WERI-Rb-1 (cell line): ENCODE data around the gene TNFRSF6B.

ENCODE experiments used
- DNase-seq: peaks from one replicate; pipeline ENCODE4 v3.0.0-alpha.2; 2020
- H3K27ac ChIP-seq: fragments of 250-450 bp; sonication (Bioruptor Pico); 2 replicates; pipeline ENCODE4 v1.5.1; 2020; ENCODE audit warnings: mild to moderate bottlenecking, moderate library complexity
- H3K27me3 ChIP-seq: fragments of 250-450 bp; sonication (Bioruptor Pico); 2 replicates; pipeline ENCODE4 v1.5.1; 2021; ENCODE audit warnings: mild to moderate bottlenecking, low read depth, moderate library complexity; ENCODE audit not compliant: insufficient read depth, severe bottlenecking
- H3K36me3 ChIP-seq: fragments of 250-450 bp; sonication (Bioruptor Pico); 2 replicates; pipeline ENCODE4 v1.5.1; 2020; ENCODE audit warnings: mild to moderate bottlenecking, moderate library complexity
- H3K4me3 ChIP-seq: 2 replicates; pipeline ENCODE4 v1.5.1; 2011; ENCODE audit warnings: low read depth, mild to moderate bottlenecking, control low read depth, low read length
- H3K9me3 ChIP-seq: fragments of 250-450 bp; sonication (Bioruptor Pico); 2 replicates; pipeline ENCODE4 v1.5.1; 2021; ENCODE audit warnings: mild to moderate bottlenecking, moderate library complexity; ENCODE audit not compliant: severe bottlenecking
- TF ChIP-seq, protein P1 (sequence below): IDR thresholded peaks from 2 replicates; pipeline ENCODE4 v1.5.1; 2011; ENCODE audit warnings: low read depth, mild to moderate bottlenecking, control low read depth, inconsistent platforms, low read length

Gene TNFRSF6B

DNA sequence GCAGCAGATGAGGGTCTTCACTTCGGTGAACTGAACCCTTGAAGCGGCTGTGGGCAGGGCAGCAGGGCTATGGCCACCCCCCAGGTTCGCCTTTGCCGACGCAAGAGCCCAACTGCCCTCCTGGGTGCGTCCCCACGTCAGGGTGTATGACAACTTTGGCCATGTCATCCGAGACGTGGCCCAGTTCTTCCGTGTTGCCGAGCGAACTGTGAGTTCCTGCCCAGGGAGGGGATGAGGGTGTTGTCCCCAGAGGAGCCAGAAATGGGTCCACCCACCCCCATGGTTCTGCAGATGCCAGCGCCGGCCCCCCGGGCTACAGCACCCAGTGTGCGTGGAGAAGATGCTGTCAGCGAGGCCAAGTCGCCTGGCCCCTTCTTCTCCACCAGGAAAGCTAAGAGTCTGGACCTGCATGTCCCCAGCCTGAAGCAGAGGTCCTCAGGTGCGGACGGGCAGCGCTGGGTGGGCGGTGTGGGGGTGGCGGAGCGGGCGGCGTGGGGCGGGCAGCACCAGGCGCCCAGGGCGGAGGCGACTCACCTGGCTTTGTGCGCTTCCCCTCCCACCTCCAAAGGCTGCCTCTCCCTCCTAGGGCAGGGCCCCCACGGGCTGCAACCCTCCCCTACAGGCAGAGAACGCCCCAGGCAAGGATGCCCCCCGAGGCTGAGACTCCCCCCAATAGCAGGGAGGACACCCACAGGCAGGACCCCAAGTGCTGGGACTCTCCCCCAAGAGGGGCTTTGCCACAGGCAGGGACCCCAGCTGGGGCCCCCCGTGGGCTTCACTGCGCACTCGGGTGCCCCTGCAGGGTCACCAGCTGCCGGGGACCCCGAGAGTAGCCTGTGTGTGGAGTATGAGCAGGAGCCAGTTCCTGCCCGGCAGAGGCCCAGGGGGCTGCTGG is 6.2 kb upstream of the TNFRSF6B start:
- TF ChIP-seq, protein P1, sequence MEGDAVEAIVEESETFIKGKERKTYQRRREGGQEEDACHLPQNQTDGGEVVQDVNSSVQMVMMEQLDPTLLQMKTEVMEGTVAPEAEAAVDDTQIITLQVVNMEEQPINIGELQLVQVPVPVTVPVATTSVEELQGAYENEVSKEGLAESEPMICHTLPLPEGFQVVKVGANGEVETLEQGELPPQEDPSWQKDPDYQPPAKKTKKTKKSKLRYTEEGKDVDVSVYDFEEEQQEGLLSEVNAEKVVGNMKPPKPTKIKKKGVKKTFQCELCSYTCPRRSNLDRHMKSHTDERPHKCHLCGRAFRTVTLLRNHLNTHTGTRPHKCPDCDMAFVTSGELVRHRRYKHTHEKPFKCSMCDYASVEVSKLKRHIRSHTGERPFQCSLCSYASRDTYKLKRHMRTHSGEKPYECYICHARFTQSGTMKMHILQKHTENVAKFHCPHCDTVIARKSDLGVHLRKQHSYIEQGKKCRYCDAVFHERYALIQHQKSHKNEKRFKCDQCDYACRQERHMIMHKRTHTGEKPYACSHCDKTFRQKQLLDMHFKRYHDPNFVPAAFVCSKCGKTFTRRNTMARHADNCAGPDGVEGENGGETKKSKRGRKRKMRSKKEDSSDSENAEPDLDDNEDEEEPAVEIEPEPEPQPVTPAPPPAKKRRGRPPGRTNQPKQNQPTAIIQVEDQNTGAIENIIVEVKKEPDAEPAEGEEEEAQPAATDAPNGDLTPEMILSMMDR = no peak
- peaks cover 21% of the 10 kb centered on the region for H3K36me3 ChIP-seq
- H3K27ac ChIP-seq = no peak overlapping the region
- H3K9me3 ChIP-seq = no peaks in the 10 kb centered on the region
- no peak overlapping the region for H3K4me3 ChIP-seq
- no peak for DNase-seq
- no peaks in the 10 kb centered on the region for H3K27me3 ChIP-seq

DNA sequence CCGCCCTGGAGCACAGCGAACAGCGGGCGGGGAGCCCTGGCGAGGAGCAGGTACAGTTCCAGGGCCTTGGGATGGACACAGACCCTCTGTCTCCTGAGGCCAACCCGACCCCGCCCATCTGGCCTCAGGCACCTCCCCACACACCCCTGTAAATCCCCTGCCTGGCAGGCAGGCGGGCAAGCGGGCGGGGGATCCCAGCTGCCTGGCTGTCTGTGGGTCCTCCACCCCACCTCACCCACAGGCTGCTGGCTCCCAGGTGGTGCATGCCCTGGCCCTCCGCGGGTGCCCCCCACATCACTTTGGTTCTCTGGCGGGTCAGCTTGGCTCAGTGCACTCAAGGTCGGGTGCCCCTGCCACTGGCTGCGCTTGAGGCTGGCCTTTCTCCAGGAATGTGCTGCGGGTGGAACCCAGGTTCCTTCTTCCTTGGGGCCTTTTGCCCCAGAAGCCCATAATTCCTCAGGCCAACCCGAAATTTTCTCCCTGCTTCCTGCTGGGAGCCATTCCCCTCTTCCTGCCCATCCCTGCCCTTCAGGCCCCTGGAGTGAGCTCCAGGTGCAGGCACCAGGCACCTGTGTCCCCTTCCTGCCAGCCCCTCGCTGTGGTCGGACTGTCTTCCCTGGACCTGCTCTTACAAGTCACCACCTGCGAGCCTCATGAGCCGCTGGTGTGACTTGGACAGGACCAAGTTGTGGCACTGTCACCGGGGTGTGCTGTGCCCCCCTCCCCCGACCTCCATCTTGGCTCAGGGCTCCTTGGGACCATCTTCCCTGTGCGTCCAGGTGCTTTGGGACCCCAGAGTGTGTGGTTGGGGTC is 5.3 kb upstream of the TNFRSF6B start:
- TF ChIP-seq, protein P1 = no peak
- Histone ChIP-seq H3K4me3 (no peak overlapping the region), H3K27me3 (no peaks in the 10 kb centered on the region), H3K36me3 (peaks cover 26% of the 10 kb centered on the region), H3K27ac (no peak overlapping the region), H3K9me3 (no peaks in the 10 kb centered on the region)
- no peak for DNase-seq

DNA sequence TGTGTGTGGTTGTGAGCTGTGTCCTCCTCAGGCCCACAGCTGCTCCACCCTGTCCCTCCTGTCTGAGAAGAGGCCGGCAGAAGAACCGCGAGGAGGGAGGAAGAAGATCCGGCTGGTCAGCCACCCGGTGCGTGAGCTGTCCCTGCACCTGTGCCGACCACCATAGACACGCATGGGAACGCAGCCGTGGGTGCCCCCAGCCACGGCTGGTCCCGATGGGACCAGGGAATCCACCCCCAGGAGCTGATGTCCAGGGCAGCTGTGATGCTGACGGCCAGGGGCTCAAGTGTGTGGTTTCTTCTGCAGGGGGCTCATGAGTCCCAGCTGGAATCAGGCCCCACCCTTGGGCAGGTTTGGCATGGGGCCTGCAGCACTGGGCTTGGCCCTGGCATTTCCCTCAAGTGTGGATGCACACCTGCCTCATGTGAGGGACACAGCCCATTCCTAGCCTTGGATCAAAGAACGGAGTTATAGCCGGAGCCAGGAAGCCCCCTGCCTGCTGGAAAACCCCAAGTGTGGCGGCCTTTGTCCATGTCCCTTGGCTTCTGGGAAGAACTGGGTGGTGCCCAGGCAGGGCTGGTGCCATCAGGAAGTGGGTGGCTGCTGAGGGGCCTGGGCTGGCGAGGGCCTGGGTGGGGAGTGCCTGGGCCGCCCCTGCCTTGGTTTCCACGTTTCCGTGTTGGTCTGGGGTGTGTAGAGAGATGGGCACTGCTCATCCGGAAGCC is 4.6 kb upstream of the TNFRSF6B start:
- TF ChIP-seq, protein P1 = no peak
- Histone ChIP-seq H3K27ac (no peak overlapping the region), H3K36me3 (peaks cover 30% of the 10 kb centered on the region)

DNA sequence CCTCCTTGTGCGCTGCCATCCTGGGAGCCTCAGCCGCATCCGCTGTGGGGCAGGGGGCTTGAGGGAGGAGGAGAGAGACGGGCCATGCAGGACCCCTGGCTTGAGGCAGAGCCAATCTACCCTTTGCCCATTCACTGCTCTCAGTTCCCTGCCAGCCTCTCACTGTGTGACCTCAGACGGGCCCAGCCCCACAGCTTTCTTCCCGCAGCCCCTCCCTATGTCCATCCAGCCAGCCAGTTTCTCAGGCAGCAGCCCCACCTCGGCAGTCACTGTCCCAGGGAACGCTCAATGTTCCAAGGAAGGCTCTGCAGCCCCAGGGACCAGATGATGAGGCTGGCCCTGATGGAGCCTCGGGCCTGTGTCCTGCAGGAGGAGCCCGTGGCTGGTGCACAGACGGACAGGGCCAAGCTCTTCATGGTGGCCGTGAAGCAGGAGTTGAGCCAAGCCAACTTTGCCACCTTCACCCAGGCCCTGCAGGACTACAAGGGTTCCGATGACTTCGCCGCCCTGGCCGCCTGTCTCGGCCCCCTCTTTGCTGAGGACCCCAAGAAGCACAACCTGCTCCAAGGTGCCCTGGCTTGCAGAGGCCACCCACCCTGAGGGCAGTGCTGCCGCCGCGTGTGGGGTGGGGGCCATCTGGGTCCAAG is 3.9 kb upstream of the TNFRSF6B start:
- Histone ChIP-seq H3K27me3 (no peaks in the 10 kb centered on the region), H3K4me3 (no peak overlapping the region), H3K36me3 (peaks cover 35% of the 10 kb centered on the region), H3K27ac (no peak overlapping the region), H3K9me3 (no peaks in the 10 kb centered on the region)
- no peak for DNase-seq
- TF ChIP-seq, protein P1 = no peak

More for the DNA sequence above, 4.6 kb upstream of the TNFRSF6B start:
- no peak for DNase-seq
- Histone ChIP-seq H3K4me3 (no peak overlapping the region), H3K9me3 (no peaks in the 10 kb centered on the region), H3K27me3 (no peaks in the 10 kb centered on the region)

DNA sequence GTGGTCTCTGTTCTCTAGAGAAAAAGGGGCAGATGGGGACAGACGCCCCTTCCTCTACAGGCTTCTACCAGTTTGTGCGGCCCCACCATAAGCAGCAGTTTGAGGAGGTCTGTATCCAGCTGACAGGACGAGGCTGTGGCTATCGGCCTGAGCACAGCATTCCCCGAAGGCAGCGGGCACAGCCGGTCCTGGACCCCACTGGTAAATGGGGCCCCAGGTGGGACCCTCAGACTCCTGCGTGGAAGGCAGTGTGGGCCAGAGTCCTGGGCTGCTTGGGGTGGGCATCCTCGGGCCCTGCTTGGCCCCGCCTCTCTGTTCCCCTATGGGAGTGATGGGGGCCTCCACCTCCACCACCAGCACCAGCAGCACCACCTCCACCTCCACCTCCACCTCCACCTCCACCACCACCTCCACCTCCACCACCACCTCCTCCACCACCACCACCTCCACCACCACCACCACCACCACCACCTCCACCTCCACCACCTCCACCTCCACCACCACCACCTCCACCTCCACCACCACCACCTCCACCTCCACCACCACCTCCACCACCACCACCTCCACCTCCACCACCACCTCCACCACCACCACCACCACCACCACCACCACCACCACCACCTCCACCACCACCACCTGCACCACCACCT is 3.2 kb upstream of the TNFRSF6B start:
- H3K9me3 ChIP-seq = no peaks in the 10 kb centered on the region
- DNase-seq = no peak
- H3K36me3 ChIP-seq = peaks cover 40% of the 10 kb centered on the region
- H3K4me3 ChIP-seq = no peak overlapping the region
- TF ChIP-seq, protein P1 = no peak
- H3K27me3 ChIP-seq = no peaks in the 10 kb centered on the region
- no peak overlapping the region for H3K27ac ChIP-seq
